ENCODE measurements around the gene IL11RA.

The IL11RA gene

GRCh38 chr9:34611251-34611810 lies 40.7 kb upstream of the IL11RA start:
- TF ChIP-seq, protein P1, sequence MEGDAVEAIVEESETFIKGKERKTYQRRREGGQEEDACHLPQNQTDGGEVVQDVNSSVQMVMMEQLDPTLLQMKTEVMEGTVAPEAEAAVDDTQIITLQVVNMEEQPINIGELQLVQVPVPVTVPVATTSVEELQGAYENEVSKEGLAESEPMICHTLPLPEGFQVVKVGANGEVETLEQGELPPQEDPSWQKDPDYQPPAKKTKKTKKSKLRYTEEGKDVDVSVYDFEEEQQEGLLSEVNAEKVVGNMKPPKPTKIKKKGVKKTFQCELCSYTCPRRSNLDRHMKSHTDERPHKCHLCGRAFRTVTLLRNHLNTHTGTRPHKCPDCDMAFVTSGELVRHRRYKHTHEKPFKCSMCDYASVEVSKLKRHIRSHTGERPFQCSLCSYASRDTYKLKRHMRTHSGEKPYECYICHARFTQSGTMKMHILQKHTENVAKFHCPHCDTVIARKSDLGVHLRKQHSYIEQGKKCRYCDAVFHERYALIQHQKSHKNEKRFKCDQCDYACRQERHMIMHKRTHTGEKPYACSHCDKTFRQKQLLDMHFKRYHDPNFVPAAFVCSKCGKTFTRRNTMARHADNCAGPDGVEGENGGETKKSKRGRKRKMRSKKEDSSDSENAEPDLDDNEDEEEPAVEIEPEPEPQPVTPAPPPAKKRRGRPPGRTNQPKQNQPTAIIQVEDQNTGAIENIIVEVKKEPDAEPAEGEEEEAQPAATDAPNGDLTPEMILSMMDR (IDR thresholded peaks at IDR 0.05; ENCODE audit: low read depth, low read length, missing control alignments) = no peak
- H3K4me3 ChIP-seq (ENCODE audit: low read depth, low read length) = peak overlapping the region; percentile 79
- in situ Hi-C loops (cut with HindIII; ENCODE audit: low sequenced_read_pairs) = loop anchor here (10.0 kb wide), 2 partner anchors 107 to 347 kb away; no protein-coding TSS in a partner anchor
- DNase-seq (ENCODE audit: low read depth) = no peak

GRCh38 chr9:34611811-34612787 lies 39.9 kb upstream of the IL11RA start, which contains the start of gene RPP25L:
RPP25L (minus strand) TSS chr9:34612097; CDS start chr9:34611296, 801 bp downstream.
- DNase-seq (ENCODE audit: low read depth) = peak; percentile 28
- in situ Hi-C loops (cut with HindIII; ENCODE audit: low sequenced_read_pairs) = loop anchor here (10.0 kb wide), 2 partner anchors 107 to 347 kb away; no protein-coding TSS in a partner anchor
- H3K4me3 ChIP-seq (ENCODE audit: low read depth, low read length) = peak within 1 kb of the TSS; percentile 79
- TF ChIP-seq, protein P1 (IDR thresholded peaks at IDR 0.05; ENCODE audit: low read depth, low read length, missing control alignments) = no peak

- peak; percentile 35 for DNase-seq (ENCODE audit: low read depth)
- H3K4me3 ChIP-seq (ENCODE audit: low read depth, low read length) = peak overlapping the region; percentile 79
- in situ Hi-C loops (cut with HindIII; ENCODE audit: low sequenced_read_pairs) = loop anchor here (10.0 kb wide), 2 partner anchors 108 to 348 kb away; no protein-coding TSS in a partner anchor
- TF ChIP-seq, protein P1 (IDR thresholded peaks at IDR 0.05; ENCODE audit: low read depth, low read length, missing control alignments) = peak; percentile 87
Observed at GRCh38 chr9:34612788-34613390, 39.1 kb upstream of the IL11RA start.

DNA sequence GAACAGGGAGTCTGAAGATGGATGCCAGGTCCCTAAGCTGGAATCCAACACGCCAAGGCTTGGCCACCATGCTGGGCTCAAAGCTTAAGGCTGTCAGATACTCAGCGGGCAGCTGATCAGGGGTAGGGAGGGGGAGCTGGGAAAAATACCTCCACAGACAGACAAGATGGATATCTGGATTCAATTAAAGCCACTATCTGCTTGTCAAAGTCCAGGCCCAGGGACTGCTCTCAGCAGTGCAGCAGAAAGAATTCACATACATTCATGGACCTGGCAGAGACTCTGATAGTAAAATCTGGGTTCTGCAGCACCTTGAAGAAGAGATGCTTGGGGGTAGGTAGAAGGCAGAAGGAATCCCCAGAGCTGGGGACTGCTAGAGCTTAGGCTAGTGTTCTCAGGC lies 36.9 kb upstream of the IL11RA start:
- TF ChIP-seq, protein P1 (IDR thresholded peaks at IDR 0.05; ENCODE audit: low read depth, low read length, missing control alignments) = no peak
- in situ Hi-C loops (cut with HindIII; ENCODE audit: low sequenced_read_pairs) = loop anchor here (10.0 kb wide), 2 partner anchors 110 to 350 kb away; no protein-coding TSS in a partner anchor
- H3K4me3 ChIP-seq (ENCODE audit: low read depth, low read length) = no peak overlapping the region
- DNase-seq (ENCODE audit: low read depth) = no peak

DNA sequence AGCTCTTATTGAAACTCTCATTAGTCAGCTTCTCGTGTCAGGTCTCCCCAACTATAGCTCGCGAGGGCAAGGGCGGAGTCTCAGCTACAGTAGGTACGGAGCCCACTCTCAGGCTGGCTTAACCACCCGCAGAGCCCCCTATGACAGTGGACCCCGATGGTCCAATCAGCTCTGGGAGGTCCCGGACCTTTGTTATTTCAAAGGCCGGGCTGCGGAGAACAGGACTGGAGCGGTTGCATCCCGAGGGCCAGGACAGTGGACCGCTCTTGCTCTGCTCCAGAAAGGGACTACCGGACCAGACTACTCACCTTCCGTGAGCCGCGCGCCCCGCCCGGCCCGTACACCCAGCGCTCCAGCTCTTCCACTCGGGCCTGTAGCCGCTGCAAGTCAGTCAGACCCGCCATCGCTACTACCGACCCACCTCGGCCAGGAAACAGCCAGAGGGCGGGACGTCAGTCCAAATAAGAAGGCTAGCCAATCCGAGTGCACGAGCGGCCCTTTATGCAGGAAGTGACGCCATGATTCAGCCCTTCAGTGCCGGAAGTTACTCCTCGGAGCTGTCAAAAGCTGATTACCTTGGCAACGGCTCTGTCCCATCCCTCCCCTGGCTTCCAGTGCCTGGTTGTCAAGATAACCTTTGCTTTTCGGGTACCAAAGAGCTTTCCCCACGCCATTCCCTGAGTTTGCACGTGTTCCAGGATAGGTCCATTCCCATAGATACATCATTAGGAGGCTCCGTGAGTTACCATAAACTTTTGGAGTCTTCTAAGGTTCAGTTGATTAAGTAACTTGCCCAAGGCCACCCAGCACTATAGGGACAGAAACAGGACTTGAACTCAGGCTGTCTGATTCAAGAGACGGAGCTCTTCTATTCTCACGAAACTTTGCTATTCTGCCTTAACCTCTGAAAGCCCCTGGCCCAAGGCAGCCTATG lies 31.7 kb upstream of the IL11RA start, which contains the start of gene DCTN3:
Gene DCTN3 (minus strand): TSS at position 435 of the 934 bp plus-strand sequence. CDS start 31 bp downstream, at position 404.
- peak; percentile 88 for DNase-seq (ENCODE audit: low read depth)
- in situ Hi-C loops (cut with HindIII; ENCODE audit: low sequenced_read_pairs) = no loop called here

More for the DNA sequence above, 31.7 kb upstream of the IL11RA start, which contains the start of gene DCTN3:
- TF ChIP-seq, protein P1 (IDR thresholded peaks at IDR 0.05; ENCODE audit: low read depth, low read length, missing control alignments) = no peak
- H3K4me3 ChIP-seq (ENCODE audit: low read depth, low read length) = peak within 1 kb of the TSS; percentile 80

All from astrocyte of the cerebellum (primary cell).